Measurements from ENCODE around the gene NACC2. TPM values are rescaled to one million over a fixed set of nuclear protein-coding genes. Genes with fewer than 3 reads are reported as not detected.

Gene NACC2
- total and polyA plus RNA-seq, 2 donors (not counting 3 experiments of a cell fraction or from before 2014, with no cell fraction given), result 15.8 to 27.1 TPM

DNA sequence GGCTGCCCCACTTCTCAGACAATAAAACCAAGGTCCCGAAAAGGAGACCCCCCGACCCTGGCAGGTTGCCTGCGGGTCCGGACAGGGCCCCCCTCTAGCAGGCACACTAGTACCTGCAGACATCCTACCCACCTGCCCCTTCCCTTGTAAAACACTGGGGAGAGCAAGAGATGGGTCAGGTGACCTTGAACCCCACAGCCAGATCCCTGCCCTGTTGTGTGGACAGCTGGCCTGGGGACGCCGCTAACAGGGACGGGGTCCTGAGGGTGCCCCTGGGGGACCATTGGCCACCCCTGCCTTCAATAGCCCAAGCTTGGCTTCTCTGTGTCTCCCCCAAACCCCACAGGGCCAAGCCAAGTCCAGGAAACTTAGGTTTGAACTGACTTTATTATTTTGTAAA is 88.9 kb downstream of the NACC2 start:
- Histone ChIP-seq H3K4me1 (ENCODE audit: control insufficient read depth, extremely low read depth, insufficient read depth, low read length) (peaks cover 38% of the 10 kb centered on the region), H3K79me2 (ENCODE audit: control insufficient read depth, insufficient read depth, low read length) (no peaks in the 10 kb centered on the region), H3K36me3 (ENCODE audit: control insufficient read depth in 2 of 2, extremely low read depth in 1 of 2, insufficient read depth in 2 of 2, low read length in 2 of 2) (no peaks in the 10 kb centered on the region), H2AFZ (ENCODE audit: low read depth, low read length) (no peak overlapping the region), H4K20me1 (replicated peaks; ENCODE audit: control insufficient read depth, extremely low read depth, insufficient read depth, low read length) (no peaks in the 10 kb centered on the region), H3K4me3 (replicated peaks in 1 of 3; ENCODE audit: insufficient read depth in 1 of 3, low read depth in 1 of 3, low read length in 3 of 3) (no peak overlapping the region), H3K27ac (ENCODE audit: insufficient read depth, low read depth, low read length) (no peak overlapping the region), H3K9me1 (replicated peaks; ENCODE audit: control insufficient read depth, extremely low read depth, insufficient read depth, low read length) (no peaks in the 10 kb centered on the region), H3K9ac (replicated peaks; ENCODE audit: extremely low read depth, insufficient read depth, low read length) (no peak overlapping the region), H3K9me3 (replicated peaks; ENCODE audit: control insufficient read depth, insufficient read depth, low read length) (no peaks in the 10 kb centered on the region), H3K27me3 (ENCODE audit: control insufficient read depth in 2 of 2, insufficient read depth in 2 of 2, low read length in 2 of 2) (no peaks in the 10 kb centered on the region), H3K4me2 (ENCODE audit: insufficient read depth, low read length) (no peak overlapping the region)
- FAIRE-seq (no peak), DNase-seq (ENCODE audit: low read depth, low spot score) (no peak)
- ChIA-PET CTCF (no interaction called here), POLR2A (no interaction called here)
- TF ChIP-seq, protein P1, sequence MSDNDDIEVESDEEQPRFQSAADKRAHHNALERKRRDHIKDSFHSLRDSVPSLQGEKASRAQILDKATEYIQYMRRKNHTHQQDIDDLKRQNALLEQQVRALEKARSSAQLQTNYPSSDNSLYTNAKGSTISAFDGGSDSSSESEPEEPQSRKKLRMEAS (IDR thresholded peaks at IDR 0.05; ENCODE audit: insufficient read depth, insufficient read length), result no peak
- TF ChIP-seq, protein P2, sequence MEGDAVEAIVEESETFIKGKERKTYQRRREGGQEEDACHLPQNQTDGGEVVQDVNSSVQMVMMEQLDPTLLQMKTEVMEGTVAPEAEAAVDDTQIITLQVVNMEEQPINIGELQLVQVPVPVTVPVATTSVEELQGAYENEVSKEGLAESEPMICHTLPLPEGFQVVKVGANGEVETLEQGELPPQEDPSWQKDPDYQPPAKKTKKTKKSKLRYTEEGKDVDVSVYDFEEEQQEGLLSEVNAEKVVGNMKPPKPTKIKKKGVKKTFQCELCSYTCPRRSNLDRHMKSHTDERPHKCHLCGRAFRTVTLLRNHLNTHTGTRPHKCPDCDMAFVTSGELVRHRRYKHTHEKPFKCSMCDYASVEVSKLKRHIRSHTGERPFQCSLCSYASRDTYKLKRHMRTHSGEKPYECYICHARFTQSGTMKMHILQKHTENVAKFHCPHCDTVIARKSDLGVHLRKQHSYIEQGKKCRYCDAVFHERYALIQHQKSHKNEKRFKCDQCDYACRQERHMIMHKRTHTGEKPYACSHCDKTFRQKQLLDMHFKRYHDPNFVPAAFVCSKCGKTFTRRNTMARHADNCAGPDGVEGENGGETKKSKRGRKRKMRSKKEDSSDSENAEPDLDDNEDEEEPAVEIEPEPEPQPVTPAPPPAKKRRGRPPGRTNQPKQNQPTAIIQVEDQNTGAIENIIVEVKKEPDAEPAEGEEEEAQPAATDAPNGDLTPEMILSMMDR (IDR thresholded peaks at IDR 0.05; ENCODE audit: extremely low read depth in 1 of 2, insufficient read depth in 1 of 2, low read depth in 1 of 2, low read length in 2 of 2), result no peak
- TF ChIP-seq JUN (IDR thresholded peaks at IDR 0.05; ENCODE audit: borderline replicate concordance, insufficient read depth, insufficient read length, low read depth) (no peak), POLR2A (IDR thresholded peaks at IDR 0.05; ENCODE audit: low read depth, low read length) (no peak), EZH2 (IDR thresholded peaks at IDR 0.05; ENCODE audit: borderline replicate concordance, low read depth, low read length, severe bottlenecking) (no peak), GATA2 (IDR thresholded peaks at IDR 0.05; ENCODE audit: insufficient read depth, insufficient read length, low read depth, low read length) (no peak), FOS (IDR thresholded peaks at IDR 0.05; ENCODE audit: borderline replicate concordance, insufficient read depth, low read length) (no peak), POLR2AphosphoS5 (IDR thresholded peaks at IDR 0.05; ENCODE audit: insufficient read depth, low read depth, low read length) (no peak), MYC (IDR thresholded peaks at IDR 0.05; ENCODE audit: low read depth, low read length) (no peak)
- dilution Hi-C loops (cut with MboI; ENCODE audit: extremely low pct_ligation_motif_present, low sequenced_read_pairs), result no loop called here
- intact Hi-C loops (cut with micrococcal nuclease), result loop anchor here (5.0 kb wide), 1 partner anchor 111 kb away; the partner anchor contains the start of gene TMEM250
- no TSS peak for BruUV-seq (replicated peaks)
